H1 (cell line): ENCODE data around the gene APLP1. TPM values are rescaled to one million over a fixed set of nuclear protein-coding genes. Genes with fewer than 3 reads are reported as not detected.

ENCODE experiments used
- CTCF ChIA-PET: fragments of 300-600 bp; sonication (Branson Sonifier 250); formaldehyde crosslinking; loops from one replicate; lab custom pipeline; 2021; ENCODE audit not compliant: partially characterized antibody; lab: Charles Lee
- POLR2A ChIA-PET: fragments of 300-600 bp; sonication (Branson Sonifier 250); formaldehyde crosslinking; loops from one replicate; lab custom pipeline; 2021; ENCODE audit warnings: inconsistent platforms; ENCODE audit not compliant: partially characterized antibody; lab: Charles Lee
- DNase-seq, 2 experiments: peaks; one replicate each; pipeline versions ENCODE4 v3.0.0 to v3.0.0-alpha.2; 2010 to 2022; ENCODE audit warnings: low spot score in 2 of 2, low read depth in 1 of 2, mixed read lengths in 1 of 2
- FAIRE-seq: peaks from 2 replicates; lab custom pipeline; 2011; peaks lifted over from hg19 to GRCh38; lab: Jason Lieb, UNC
- H2AFZ ChIP-seq: 2 replicates; pipeline ENCODE4 v1.8.1; 2012; ENCODE audit warnings: low read length, inconsistent platforms
- H2AK5ac ChIP-seq: 2 replicates; pipeline ENCODE4 v1.6.1; 2013; ENCODE audit warnings: low read depth, low read length
- H2BK120ac ChIP-seq: replicated peaks from 2 replicates; pipeline ENCODE3; 2013; ENCODE audit warnings: low read depth, low read length, inconsistent platforms
- H2BK12ac ChIP-seq: 2 replicates; pipeline ENCODE4 v1.6.1; 2013; ENCODE audit warnings: low read depth, low read length
- H2BK15ac ChIP-seq: 2 replicates; pipeline ENCODE4 v1.6.1; 2013; ENCODE audit warnings: low read length
- H2BK20ac ChIP-seq: 2 replicates; pipeline ENCODE4 v1.6.1; 2013; ENCODE audit warnings: low read length
- H2BK5ac ChIP-seq: 2 replicates; pipeline ENCODE4 v1.6.1; 2013; ENCODE audit warnings: low read depth, low read length
- H3K14ac ChIP-seq: 2 replicates; pipeline ENCODE4 v1.6.1; 2013; ENCODE audit warnings: inconsistent platforms; ENCODE audit not compliant: insufficient read length
- H3K18ac ChIP-seq: 2 replicates; pipeline ENCODE4 v1.6.1; 2013; ENCODE audit warnings: low read length; ENCODE audit errors: extremely low read depth
- H3K23ac ChIP-seq: 2 replicates; pipeline ENCODE4 v1.6.1; 2013; ENCODE audit warnings: inconsistent platforms; ENCODE audit not compliant: insufficient read length
- H3K23me2 ChIP-seq: 2 replicates; pipeline ENCODE4 v1.6.1; 2013; ENCODE audit warnings: low read depth, low read length
- H3K27ac ChIP-seq: 2 replicates; pipeline ENCODE4 v1.6.1; 2011; ENCODE audit warnings: low read depth, low read length, inconsistent platforms
- H3K27me3 ChIP-seq, 4 experiments: replicated peaks in 1 of 4; 1 replicate in 1 of 4; 2 replicates in 3 of 4; pipeline versions ENCODE4 v1.6.1 to v1.8.1; 2011 to 2013; ENCODE audit warnings: low read length in 3 of 4, mild to moderate bottlenecking in 3 of 4, inconsistent platforms in 2 of 4, mixed read lengths in 2 of 4, moderate library complexity in 1 of 4; ENCODE audit not compliant: control insufficient read depth in 3 of 4, insufficient read depth in 3 of 4; ENCODE audit errors: extremely low read depth in 1 of 4
- H3K36me3 ChIP-seq, 4 experiments: 2 replicates each; pipeline versions ENCODE4 v1.6.1 to v1.8.1; 2011 to 2013; ENCODE audit warnings: mild to moderate bottlenecking in 4 of 4, low read length in 3 of 4, moderate library complexity in 2 of 4, control low read depth in 1 of 4, inconsistent platforms in 1 of 4; ENCODE audit not compliant: insufficient read depth in 4 of 4, control insufficient read depth in 2 of 4
- H3K4ac ChIP-seq: replicated peaks from 2 replicates; pipeline ENCODE3; 2013; ENCODE audit warnings: low read length, low read depth, mixed read lengths, inconsistent platforms; ENCODE audit not compliant: insufficient read length
- H3K4me1 ChIP-seq, 4 experiments: replicated peaks in 1 of 4; 1 replicate in 1 of 4; 2 replicates in 3 of 4; pipeline versions ENCODE4 v1.6.1 to v1.8.1; 2011 to 2013; ENCODE audit warnings: low read length in 3 of 4, inconsistent platforms in 2 of 4, mixed read lengths in 1 of 4; ENCODE audit not compliant: insufficient read depth in 4 of 4, control insufficient read depth in 3 of 4
- H3K4me2 ChIP-seq, 2 experiments: 2 replicates each; pipeline versions ENCODE4 v1.6.1 to v1.8.1; 2011 to 2013; ENCODE audit warnings: low read depth in 2 of 2, low read length in 2 of 2, control low read depth in 1 of 2, inconsistent platforms in 1 of 2, mild to moderate bottlenecking in 1 of 2; ENCODE audit not compliant: insufficient read depth in 1 of 2
- H3K4me3 ChIP-seq, 4 experiments: fragments of 200-600, 300-600 bp in 1 of 4; sonication (generic), shearing (Covaris generic), sonication (Bioruptor Twin) in 1 of 4; 2 replicates each; pipeline versions ENCODE4 v1.5.1 to v1.8.1; 2011 to 2016; ENCODE audit warnings: low read length in 4 of 4, low read depth in 3 of 4, control low read depth in 2 of 4, inconsistent platforms in 2 of 4, mild to moderate bottlenecking in 2 of 4, mixed read lengths in 1 of 4, moderate library complexity in 1 of 4; ENCODE audit not compliant: insufficient read depth in 2 of 4; ENCODE audit errors: extremely low read depth in 1 of 4
- H3K56ac ChIP-seq: replicated peaks from 2 replicates; pipeline ENCODE3; 2013; ENCODE audit warnings: low read depth, mild to moderate bottlenecking, mixed read lengths, low read length, inconsistent platforms; ENCODE audit not compliant: insufficient read length
- H3K79me1 ChIP-seq: 2 replicates; pipeline ENCODE4 v1.6.1; 2013; ENCODE audit warnings: low read depth, low read length, control low read depth
- H3K79me2 ChIP-seq, 2 experiments: 2 replicates each; pipeline versions ENCODE4 v1.6.1 to v1.8.1; 2012 to 2013; ENCODE audit warnings: low read length in 2 of 2, mild to moderate bottlenecking in 2 of 2, inconsistent platforms in 1 of 2; ENCODE audit not compliant: insufficient read depth in 2 of 2, control insufficient read depth in 1 of 2
- H3K9ac ChIP-seq, 4 experiments: replicated peaks in 1 of 4; 1 replicate in 1 of 4; 2 replicates in 3 of 4; pipeline versions ENCODE4 v1.6.1 to v1.8.1; 2011 to 2013; ENCODE audit warnings: low read depth in 3 of 4, low read length in 3 of 4, control low read depth in 2 of 4, mild to moderate bottlenecking in 2 of 4, moderate library complexity in 2 of 4, inconsistent platforms in 1 of 4; ENCODE audit errors: extremely low read depth in 1 of 4
- H3K9me3 ChIP-seq, 2 experiments: 2 replicates each; pipeline versions ENCODE4 v1.6.1 to v1.8.1; 2012 to 2013; ENCODE audit warnings: mild to moderate bottlenecking in 2 of 2, moderate library complexity in 2 of 2, control low read depth in 1 of 2, inconsistent platforms in 1 of 2, low read depth in 1 of 2, low read length in 1 of 2, mixed read lengths in 1 of 2; ENCODE audit not compliant: insufficient read depth in 2 of 2
- H4K20me1 ChIP-seq, 2 experiments: replicated peaks in 1 of 2; 2 replicates each; pipeline versions ENCODE3 to v1.8.1; 2011 to 2013; ENCODE audit warnings: inconsistent platforms in 2 of 2, low read length in 2 of 2, mild to moderate bottlenecking in 1 of 2; ENCODE audit not compliant: insufficient read depth in 2 of 2, control insufficient read depth in 1 of 2
- H4K5ac ChIP-seq: 2 replicates; pipeline ENCODE4 v1.6.1; 2013; ENCODE audit warnings: low read length, low read depth, mixed read lengths, inconsistent platforms; ENCODE audit not compliant: insufficient read length
- H4K8ac ChIP-seq: 2 replicates; pipeline ENCODE4 v1.8.0; 2013; ENCODE audit warnings: mild to moderate bottlenecking, moderate library complexity, low read length, inconsistent platforms; ENCODE audit not compliant: insufficient read depth; ENCODE audit errors: extremely low read depth
- H4K91ac ChIP-seq: replicated peaks from 2 replicates; pipeline ENCODE3; 2013; ENCODE audit warnings: low read length, mixed read lengths, inconsistent platforms; ENCODE audit not compliant: insufficient read length
- CBX5 ChIP-seq: fragments of 300-800, 300-1000 bp; sonication (generic); IDR thresholded peaks from 2 replicates; pipeline ENCODE4 v1.7.1; 2016; ENCODE audit warnings: antibody characterized with exemption, low read length, low read depth
- CHD1 ChIP-seq: IDR thresholded peaks from 2 replicates; pipeline ENCODE4 v1.6.1; 2012; ENCODE audit warnings: low read depth, low read length, improper control_type of control experiment
- CTCF ChIP-seq, 3 experiments: IDR thresholded peaks; 1 replicate in 2 of 3; 2 replicates in 1 of 3; pipeline versions ENCODE4 v1.5.1 to v1.6.1; 2011; ENCODE audit warnings: low read length in 3 of 3, mild to moderate bottlenecking in 3 of 3, inconsistent platforms in 2 of 3, low read depth in 1 of 3, moderate library complexity in 1 of 3; ENCODE audit not compliant: insufficient read depth in 1 of 3; ENCODE audit errors: control extremely low read depth in 1 of 3
- EP300 ChIP-seq, 2 experiments: IDR thresholded peaks; 1 replicate in 1 of 2; 2 replicates in 1 of 2; pipeline ENCODE4 v1.6.1; 2011 to 2012; ENCODE audit warnings: low read depth in 2 of 2, low read length in 2 of 2, mild to moderate bottlenecking in 2 of 2, borderline replicate concordance in 1 of 2, inconsistent platforms in 1 of 2, moderate library complexity in 1 of 2
- GABPA ChIP-seq: IDR thresholded peaks from 2 replicates; pipeline ENCODE4 v1.6.1; 2011; ENCODE audit warnings: mild to moderate bottlenecking, low read length, moderate library complexity, borderline replicate concordance; ENCODE audit not compliant: insufficient read depth
- GTF2F1 ChIP-seq: IDR thresholded peaks from 2 replicates; pipeline ENCODE4 v1.6.1; 2012; ENCODE audit warnings: low read depth, low read length, improper control_type of control experiment, borderline replicate concordance
- POU5F1 ChIP-seq: IDR thresholded peaks from 2 replicates; pipeline ENCODE4 v1.6.1; 2011; ENCODE audit warnings: low read depth, mild to moderate bottlenecking, low read length, moderate library complexity
- SIN3A ChIP-seq, 2 experiments: IDR thresholded peaks in 1 of 2; conservative IDR thresholded peaks in 1 of 2; 2 replicates each; pipeline ENCODE4 v1.6.1; 2011 to 2012; ENCODE audit warnings: low read length in 2 of 2, improper control_type of control experiment in 1 of 2, low read depth in 1 of 2, mild to moderate bottlenecking in 1 of 2
- SP1 ChIP-seq: IDR thresholded peaks from 2 replicates; pipeline ENCODE4 v1.6.1; 2011; ENCODE audit warnings: low read depth, low read length
- TAF7 ChIP-seq: optimal IDR thresholded peaks from 2 replicates; pipeline ENCODE3; 2011; ENCODE audit warnings: low read depth, mild to moderate bottlenecking, inconsistent platforms, low read length, moderate library complexity, borderline replicate concordance
- TCF12 ChIP-seq: IDR thresholded peaks from 2 replicates; pipeline ENCODE4 v1.6.1; 2011; ENCODE audit warnings: low read depth, mild to moderate bottlenecking, low read length
- WGBS, 2 experiments: shearing (Covaris generic) in 1 of 2; methylation state at CpG; one replicate each; pipeline versions ENCODE4 v1.1.6 to v1.1.7; 2013 to 2015; ENCODE audit warnings: low lambda C conversion rate in 2 of 2, mixed read lengths in 2 of 2, inconsistent platforms in 1 of 2, low coverage in 1 of 2, missing lambda C conversion rate in 1 of 2; ENCODE audit not compliant: insufficient replicate concordance in 2 of 2, insufficient coverage in 1 of 2, insufficient read length in 1 of 2; ENCODE audit errors: extremely low coverage in 1 of 2, missing lambda C conversion rate in 1 of 2; 5-methylcytosine and 5-hydroxymethylcytosine counted together
- polyA plus RNA-seq, 7 experiments: library from polyadenylated mRNA; depleted of rRNA in 3 of 7; stranded (reverse) in 5 of 7; unstranded in 2 of 7; fragments of >200 nt in 5 of 7; fragments of 200-250 nt in 2 of 7; gene quantifications; 1 replicate in 5 of 7; 2 replicates in 1 of 7; 4 replicates in 1 of 7; pipeline versions ENCODE4 v1.2.1 to v1.2.3, GENCODE V29; 2011 to 2013; ENCODE audit warnings: missing spikeins in 2 of 7, mixed read lengths in 2 of 7
- total RNA-seq: library from RNA; stranded (reverse); fragmentation: NEBNext Ultra II Directional; extraction: Animal tissue kit (Norgen Biotek cat#: 25700); gene quantifications from 2 replicates; pipeline ENCODE4 v1.2.1, GENCODE V29; 2021

The APLP1 gene
- total and polyA plus RNA-seq, 2 of the 8 experiments (the other 6 are each of a cell fraction or from before 2014, with no cell fraction given): 19.9 to 22.0 TPM

GRCh38 chr19:35928507-35928906 is 60.1 kb downstream of the APLP1 start:
- WGBS, 2 experiments: 94% methylated on average over 4 of the region's 5 CpGs; no CpG with 5 or more reads in 1 of the 2 experiments
- Histone ChIP-seq H3K4me2 (no peak overlapping the region), H3K18ac (no peak overlapping the region)
- TF ChIP-seq EP300 (IDR thresholded peaks at IDR 0.05; ENCODE audit: borderline replicate concordance in 1 of 2, low read depth in 2 of 2, low read length in 2 of 2): no peak
- TF ChIP-seq POU5F1: no peak
- TF ChIP-seq CBX5: no peak
- no peak for TF ChIP-seq CTCF (IDR thresholded peaks at IDR 0.05; ENCODE audit: control extremely low read depth in 1 of 3, insufficient read depth in 1 of 3, low read depth in 1 of 3, low read length in 3 of 3)
- no peak for TF ChIP-seq GABPA
- TF ChIP-seq SIN3A (conservative IDR thresholded peaks at IDR 0.05 in 1 of 2, IDR thresholded peaks at IDR 0.05 in 1 of 2; ENCODE audit: low read depth in 1 of 2, low read length in 2 of 2): no peak
- no peak for TF ChIP-seq TAF7
- TF ChIP-seq SP1: no peak
- TF ChIP-seq GTF2F1: no peak
- TF ChIP-seq TCF12: no peak
- no peak for TF ChIP-seq CHD1

More at GRCh38 chr19:35928507-35928906, 60.1 kb downstream of the APLP1 start:
- Histone ChIP-seq H2AK5ac (no peak overlapping the region), H3K27me3 (no peaks in the 10 kb centered on the region), H2BK15ac (no peak overlapping the region), H3K4me3 (no peak overlapping the region), H3K14ac (no peak overlapping the region), H3K23me2 (no peaks in the 10 kb centered on the region), H2BK12ac (no peak overlapping the region), H4K91ac (no peak overlapping the region), H3K36me3 (no peaks in the 10 kb centered on the region), H3K4ac (no peak overlapping the region), H3K56ac (no peak overlapping the region), H4K5ac (no peak overlapping the region), H2AFZ (no peak overlapping the region), H4K20me1 (no peaks in the 10 kb centered on the region), H3K9ac (no peak overlapping the region), H3K23ac (no peak overlapping the region), H4K8ac (no peak overlapping the region), H2BK120ac (no peak overlapping the region), H3K79me1 (no peaks in the 10 kb centered on the region), H3K9me3 (peaks cover 0 to 3% of the 10 kb centered on the region in 2 experiments; a peak in 1 of 4 replicates), H3K27ac (no peak overlapping the region), H3K79me2 (no peaks in the 10 kb centered on the region), H2BK20ac (no peak overlapping the region), H2BK5ac (no peak overlapping the region), H3K4me1 (peaks cover 0 to 5% (median 0%) of the 10 kb centered on the region in 4 experiments; a peak in 1 of 7 replicates)
- ChIA-PET CTCF (interaction anchor here (0.7 to 0.8 kb wide), 3 partner anchors 38 to 63 kb away, joined by 3 to 5 read pairs (median 3); no protein-coding TSS in a partner anchor), POLR2A (no interaction called here)
- FAIRE-seq (no peak), DNase-seq (no peak)
